GM18508 (cell line): ENCODE measurements around the gene SCYGR3.
A peak's percentile ranks its signal among the peaks of the same experiment; 100 is the strongest.
"Not testable (repeated sequence)": the region's sequence is repeated elsewhere in the genome, so short reads cannot be mapped to it uniquely, and the experiment has no call there.

Experiments used
- ATAC-seq: cut with Tn5 transposase; IDR thresholded peaks from one replicate; pipeline ENCODE4 v1.9.1; 2021; ENCODE audit warnings: moderate number of reproducible peaks; ENCODE audit not compliant: insufficient read depth, unreplicated experiment

Gene SCYGR3

GRCh38 chr2:227615181-227615580 is 541 bp upstream of the SCYGR3 start:
- ATAC-seq: no peak

DNA sequence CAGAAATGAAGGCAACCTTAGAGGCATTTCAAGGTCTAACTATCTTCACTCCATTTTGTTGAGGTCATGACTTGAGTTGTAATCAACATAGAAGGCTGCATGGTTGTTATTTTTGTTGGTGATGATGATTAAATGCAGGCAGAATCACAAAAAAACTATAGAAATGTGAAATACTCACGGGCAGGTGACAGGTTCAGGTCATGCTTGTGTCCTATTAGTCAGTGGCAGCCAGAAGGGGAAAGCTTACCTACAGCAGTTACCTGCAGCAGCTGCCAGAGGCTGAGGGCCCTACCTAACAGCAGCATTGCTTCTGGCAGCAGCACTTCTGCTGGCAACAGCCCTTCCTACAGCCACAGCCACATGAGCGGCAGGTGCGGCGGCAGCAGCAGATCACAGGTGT is 394 bp downstream of the SCYGR3 start:
- no peak for ATAC-seq

DNA sequence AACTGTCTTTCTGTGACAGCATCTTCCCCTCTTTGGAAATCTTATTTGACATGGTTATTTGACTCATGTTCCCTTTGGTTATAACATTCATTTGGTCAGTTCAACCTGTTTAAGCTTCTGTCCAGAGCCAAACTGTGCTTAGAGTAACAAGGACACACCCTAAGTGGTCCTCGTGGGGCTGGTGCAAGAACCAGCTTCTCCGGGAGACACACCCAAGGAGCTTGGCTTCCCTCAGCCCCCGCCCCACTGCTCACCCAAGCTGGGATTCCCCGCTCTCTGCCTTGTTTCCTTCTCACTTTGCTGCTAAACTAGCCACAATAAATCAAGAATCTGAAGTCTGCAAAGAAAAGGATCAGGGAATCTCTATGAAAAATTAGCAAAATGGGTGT is 1.4 kb downstream of the SCYGR3 start:
- no peak for ATAC-seq

DNA sequence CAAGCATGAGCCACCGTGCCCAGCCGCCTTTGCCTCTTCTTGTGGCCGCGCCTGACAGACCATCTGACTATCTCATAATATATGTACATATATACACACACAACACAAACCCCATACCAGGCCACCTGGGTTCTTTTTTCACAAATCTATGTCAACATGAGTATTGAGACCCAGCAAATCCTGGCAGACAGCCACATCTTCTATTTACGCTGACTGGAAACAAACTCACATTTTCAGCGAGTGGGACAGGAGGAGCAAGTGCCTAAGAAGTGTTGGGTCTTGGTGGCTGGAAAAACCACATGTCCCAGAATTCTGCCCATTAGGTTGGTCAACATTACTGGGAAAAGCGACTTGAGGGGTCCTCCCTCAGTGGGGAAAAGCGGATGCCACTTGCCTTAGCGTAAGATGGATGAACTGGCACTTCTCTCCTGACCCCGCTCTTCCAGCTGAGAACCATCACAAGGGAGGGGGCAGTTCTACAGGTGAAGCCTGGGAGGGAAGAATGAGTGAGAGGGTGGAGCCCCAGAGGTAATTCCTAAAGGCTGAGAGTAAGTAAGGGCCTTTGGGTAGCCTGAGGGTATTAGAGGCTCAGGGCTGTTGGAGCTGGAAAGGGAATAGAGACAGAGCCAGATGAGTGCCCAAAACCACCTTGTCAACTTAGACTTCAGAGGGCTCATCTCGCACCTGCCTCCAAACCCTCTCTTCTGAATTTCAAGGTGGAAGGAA is 1.9 kb downstream of the SCYGR3 start:
- ATAC-seq: no peak

- ATAC-seq: no peak
Observed at GRCh38 chr2:227610123-227610522, 4.5 kb downstream of the SCYGR3 start.

GRCh38 chr2:227608561-227609338 is 5.9 kb downstream of the SCYGR3 start:
- ATAC-seq: no peak

DNA sequence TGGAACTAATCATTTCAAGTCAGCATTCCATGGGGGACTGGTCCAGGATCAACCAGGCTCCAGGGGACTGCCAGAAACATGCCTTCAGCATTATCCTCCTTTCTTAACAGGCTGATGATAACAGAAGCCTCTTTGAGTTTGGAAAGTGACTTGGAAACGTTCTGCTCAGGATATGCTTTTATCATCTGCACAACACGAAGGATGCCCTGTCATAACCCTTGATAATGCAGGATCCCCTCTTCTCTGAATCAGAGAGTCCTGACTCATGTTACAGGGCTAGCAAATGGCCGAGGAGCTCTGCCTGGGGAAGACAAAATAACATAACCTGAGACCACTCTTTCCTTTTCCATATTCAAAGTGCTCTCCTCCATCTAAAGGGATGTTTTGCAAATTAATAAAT is 6.7 kb downstream of the SCYGR3 start:
- no peak for ATAC-seq

GRCh38 chr2:227606476-227606875 is 8.2 kb downstream of the SCYGR3 start:
- ATAC-seq: no peak

GRCh38 chr2:227602358-227602757 is 12.3 kb downstream of the SCYGR3 start:
- ATAC-seq: no peak

DNA sequence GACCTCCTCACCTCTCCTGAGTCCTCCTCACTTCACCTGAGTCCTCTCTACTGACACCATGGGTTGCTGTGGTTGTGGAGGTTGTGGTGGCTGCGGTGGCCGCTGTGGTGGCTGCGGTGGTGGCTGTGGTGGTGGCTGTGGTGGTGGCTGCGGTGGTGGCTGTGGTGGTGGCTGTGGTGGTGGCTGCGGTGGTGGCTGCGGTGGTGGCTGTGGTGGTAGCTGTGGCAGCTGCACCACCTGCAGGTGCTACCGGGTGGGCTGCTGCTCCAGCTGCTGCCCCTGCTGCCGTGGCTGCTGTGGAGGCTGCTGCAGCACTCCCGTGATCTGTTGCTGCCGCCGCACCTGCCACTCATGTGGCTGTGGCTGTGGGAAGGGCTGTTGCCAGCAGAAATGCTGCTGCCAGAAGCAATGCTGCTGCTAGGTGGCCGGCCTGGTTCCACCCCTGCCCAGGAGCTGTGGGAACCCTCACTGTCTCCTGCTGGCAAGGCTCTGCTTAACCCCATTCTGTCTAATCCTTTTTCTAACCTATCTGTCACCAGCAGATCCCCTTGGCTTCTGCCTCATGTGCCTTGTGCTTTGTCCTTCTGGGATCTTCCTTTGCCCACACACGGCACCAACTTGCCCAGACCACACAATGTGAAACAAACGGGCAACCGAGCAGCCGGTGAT is 15.7 kb downstream of the SCYGR3 start, which contains the start of gene SCYGR2:
SCYGR2 (plus strand) TSS at position 59 of the 669 bp plus-strand sequence; CDS start at position 59, 0 bp downstream.
- ATAC-seq: not testable (repeated sequence)

GRCh38 chr2:227597998-227598397 is 16.6 kb downstream of the SCYGR3 start:
- no peak for ATAC-seq

GRCh38 chr2:227597036-227597435 is 17.6 kb downstream of the SCYGR3 start:
- ATAC-seq: no peak

DNA sequence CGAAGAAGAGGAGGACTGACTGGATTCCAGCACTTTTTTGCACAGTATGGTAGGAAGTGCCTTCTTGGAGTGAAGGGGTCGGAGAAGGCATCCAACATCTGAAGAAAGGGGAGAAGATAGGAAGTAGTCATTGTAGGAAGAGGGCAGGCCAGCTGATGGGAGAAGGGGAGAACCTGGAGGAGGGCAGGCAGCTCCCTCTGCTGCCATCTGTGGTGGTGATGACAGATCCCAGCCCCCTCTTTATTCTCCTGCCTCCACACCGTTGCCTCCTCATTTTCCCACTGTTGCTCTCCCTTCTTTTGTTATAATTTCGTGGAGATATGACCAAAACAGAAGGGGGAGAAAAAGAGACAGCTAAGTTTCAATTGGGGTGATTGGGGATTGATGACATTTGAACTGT is 18.8 kb downstream of the SCYGR3 start:
- ATAC-seq: no peak

GRCh38 chr2:227592694-227593387 is 21.8 kb downstream of the SCYGR3 start:
- ATAC-seq: peak; percentile 85

- ATAC-seq: no peak
Observed at GRCh38 chr2:227582369-227582768, 32.3 kb downstream of the SCYGR3 start.

DNA sequence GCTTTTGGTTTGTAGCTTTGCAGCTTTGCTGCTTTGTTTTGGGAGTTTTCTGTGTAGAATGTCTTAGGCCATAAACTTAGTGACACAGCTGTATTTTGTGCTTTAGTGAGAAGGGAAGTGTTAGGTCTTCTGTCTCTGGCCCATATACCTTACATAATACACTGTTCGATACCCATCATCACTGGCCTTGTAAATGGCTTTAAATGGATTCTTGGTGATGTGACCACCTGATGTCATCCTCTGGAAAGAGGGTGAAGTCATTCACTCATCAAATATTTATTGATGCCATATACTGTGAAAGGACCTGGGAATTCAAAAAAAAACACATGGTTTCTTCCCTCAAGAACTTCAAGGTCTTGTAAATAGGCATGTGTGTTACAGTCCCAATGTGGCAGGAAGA is 34.8 kb downstream of the SCYGR3 start:
- ATAC-seq: no peak

DNA sequence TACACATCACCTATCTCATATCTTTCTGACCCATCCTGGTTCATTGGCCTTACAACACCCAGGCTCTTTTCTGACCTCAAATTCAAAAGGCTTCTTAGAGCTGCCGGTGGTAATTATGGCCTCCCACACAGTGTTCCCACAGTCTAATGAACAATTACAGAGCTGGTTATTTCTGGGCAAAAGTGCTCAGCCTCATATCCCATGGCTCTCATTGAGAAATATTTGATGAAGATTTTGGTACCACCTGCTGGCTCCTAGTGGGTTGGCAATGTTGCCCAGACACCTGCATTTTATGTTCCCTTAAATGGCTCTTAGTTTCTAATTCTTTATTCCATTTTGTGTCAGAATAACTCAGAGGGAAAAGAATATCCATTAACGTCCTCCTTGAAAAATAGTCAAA is 36.0 kb downstream of the SCYGR3 start:
- no peak for ATAC-seq

GRCh38 chr2:227577555-227577954 is 37.1 kb downstream of the SCYGR3 start:
- no peak for ATAC-seq

DNA sequence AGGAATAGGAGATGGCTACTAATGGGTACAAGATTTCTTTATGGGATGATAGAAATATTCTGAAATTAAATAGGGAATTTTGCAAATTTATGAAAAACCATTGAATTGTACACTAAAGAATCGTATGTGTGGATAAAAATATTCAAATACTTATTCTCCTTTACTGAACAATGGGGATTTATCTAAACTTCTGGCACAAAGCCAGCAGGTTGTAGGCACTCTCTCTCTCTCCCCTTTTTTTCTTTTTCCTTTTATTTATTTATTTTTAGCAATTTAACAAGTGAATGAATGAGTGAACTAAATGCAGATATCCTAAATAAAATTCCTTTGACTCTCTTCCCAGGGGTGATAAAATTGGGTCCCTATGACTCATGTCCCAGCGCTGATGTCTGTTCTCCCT is 37.8 kb downstream of the SCYGR3 start:
- no peak for ATAC-seq

DNA sequence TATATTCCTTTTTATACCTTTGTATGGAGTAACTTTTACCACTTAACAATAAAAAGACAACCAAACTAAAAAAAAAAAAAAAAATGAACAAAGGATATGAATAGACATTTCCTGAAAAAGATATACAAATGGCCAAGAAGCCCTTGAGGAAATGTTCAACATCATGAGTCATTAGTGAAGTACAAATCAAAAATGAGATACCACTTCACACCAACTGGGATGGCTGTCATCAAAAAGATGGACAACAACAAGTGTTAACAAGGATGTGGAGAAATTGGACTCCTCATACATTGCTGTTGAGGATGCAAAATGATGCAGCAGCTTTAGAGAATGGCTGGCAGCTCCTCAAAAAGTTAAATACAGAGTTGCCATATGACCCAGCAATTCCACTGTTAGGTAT is 38.5 kb downstream of the SCYGR3 start:
- no peak for ATAC-seq

- no peak for ATAC-seq
Observed at GRCh38 chr2:227570615-227571014, 44.0 kb downstream of the SCYGR3 start.
